DLD1 (cell line): ENCODE data around the gene STXBP4.

ENCODE experiments used
- in situ Hi-C: cut with HindIII; loops from 2 replicates; pipeline ENCODE4 v1.10.0; 2017; ENCODE audit warnings: low sequenced_read_pairs

The STXBP4 gene

DNA sequence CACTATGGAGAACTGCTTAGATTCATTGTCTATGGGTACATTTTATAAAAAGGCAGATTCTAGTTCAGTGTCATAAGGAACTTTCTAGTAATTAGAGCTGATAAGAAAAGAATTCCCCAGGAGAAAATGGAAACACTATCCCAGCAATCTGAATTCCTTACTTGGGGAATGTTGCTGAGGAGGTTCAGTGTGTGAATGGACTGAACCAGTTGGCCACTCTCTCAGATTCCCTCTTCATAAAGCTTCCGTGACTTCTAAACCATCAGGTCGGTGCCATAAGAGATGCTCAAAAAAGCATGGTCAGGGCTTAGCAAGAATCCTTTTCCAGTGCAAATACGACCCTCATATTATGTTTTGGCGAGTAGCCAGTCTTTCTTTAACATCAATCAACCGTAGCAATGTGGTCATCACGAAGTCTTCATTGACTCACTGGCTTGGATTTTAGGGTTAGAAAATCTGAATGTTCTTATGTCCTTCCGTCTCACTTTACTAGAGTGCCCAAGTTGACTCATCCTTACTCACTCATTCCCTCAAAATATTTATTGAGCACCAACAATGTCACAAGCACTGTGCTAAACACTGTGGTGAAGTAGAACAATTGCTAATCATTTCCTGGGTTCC, 193.5 kb downstream of the STXBP4 start:
- in situ Hi-C loops: no loop called here

GRCh38 chr17:55162556-55162946, 194.0 kb downstream of the STXBP4 start:
- in situ Hi-C loops: no loop called here

DNA sequence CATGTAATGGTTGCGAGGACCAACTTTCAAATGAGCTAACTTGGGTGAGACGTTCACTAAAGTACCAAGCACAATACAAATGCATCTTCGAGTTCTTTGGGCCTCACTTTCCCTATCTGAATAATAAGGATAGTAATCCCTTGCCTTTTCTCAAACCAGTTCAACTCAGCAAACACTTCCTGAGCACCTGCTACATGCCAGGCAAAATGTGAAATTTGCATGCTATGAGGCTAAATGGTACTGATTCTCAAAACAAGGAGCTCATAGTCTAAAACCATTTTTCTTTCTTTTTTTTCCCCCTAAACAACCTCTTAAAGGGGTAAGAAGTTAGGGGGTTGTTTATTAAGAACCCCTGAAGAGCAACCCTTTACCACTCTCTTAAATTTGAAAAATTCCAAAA, 194.8 kb downstream of the STXBP4 start:
- in situ Hi-C loops: no loop called here

DNA sequence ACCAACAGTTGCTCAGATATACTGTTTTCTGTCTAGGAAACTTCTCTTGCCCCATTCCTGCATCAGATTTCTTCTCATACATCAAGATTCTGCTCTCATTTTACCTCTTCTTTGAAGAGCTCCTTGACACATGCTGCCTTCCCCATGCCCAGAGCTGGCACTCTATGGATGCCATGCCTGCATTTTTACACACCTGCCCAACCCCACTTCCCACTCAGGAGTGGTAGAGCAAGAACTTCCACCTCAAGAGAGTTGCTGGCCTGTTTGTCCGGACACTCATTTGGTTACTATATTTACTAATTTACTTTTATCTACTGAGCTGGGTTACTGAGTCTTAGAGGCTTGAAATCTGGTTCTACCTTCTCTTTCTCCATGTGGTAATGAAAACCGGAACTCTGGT, 197.9 kb downstream of the STXBP4 start:
- in situ Hi-C loops: no loop called here

- in situ Hi-C loops: no loop called here
Measured at GRCh38 chr17:55167024-55167725, 198.6 kb downstream of the STXBP4 start.

DNA sequence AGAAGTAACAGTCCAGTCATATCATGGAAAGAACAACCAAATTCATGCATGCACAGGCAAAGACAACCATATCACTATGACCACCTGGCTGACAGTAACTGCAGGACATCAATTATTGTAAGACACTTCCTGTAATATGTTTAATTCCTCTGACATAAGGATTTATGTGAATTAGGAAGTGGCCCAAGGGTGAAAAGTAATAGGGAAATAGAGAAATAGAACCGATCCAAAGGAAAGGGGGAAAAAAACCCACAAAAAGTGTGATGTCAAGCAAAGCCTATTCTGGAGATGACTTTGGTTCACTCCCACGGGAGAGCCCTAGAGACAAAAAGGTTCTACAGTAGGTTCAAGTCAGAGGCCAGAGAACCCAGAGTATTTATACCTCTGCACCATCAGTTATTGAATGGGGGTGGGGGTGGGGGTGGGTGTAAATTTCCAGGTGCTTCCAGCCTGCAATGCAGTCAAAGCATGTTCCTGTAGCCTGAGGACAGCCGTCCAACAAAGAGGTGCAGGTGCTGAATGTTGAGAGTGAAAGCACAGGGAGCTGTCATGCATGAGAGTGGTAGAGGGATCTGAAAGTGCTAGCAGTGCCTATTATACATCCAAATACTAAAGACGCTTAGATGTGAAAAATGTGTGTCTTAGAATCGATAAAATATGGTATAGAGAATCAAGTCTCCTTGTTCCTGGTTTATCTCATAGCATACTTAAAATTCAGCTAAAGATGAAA, 200.6 kb downstream of the STXBP4 start:
- in situ Hi-C loops: no loop called here

- in situ Hi-C loops: no loop called here
Measured at GRCh38 chr17:55171634-55172328, 203.2 kb downstream of the STXBP4 start.

DNA sequence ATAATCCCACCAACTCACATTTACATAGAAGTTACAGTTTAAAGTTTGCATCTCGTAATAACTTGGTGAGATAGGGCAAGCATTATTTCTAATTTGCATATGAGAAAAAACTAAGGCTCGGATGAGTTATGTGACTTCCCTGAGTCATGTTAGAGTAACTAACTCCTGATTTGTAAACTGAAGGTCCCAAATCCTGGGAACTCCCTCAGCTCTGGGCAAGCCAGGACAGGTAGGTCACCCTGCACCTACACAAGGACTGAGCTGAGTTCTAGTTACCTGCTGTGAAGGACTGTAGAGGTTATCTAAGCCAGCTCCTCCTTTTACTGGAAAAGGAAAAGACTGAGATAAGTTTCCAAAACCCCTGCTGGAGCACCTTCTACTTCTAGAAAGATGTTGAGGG, 204.0 kb downstream of the STXBP4 start:
- in situ Hi-C loops: no loop called here

DNA sequence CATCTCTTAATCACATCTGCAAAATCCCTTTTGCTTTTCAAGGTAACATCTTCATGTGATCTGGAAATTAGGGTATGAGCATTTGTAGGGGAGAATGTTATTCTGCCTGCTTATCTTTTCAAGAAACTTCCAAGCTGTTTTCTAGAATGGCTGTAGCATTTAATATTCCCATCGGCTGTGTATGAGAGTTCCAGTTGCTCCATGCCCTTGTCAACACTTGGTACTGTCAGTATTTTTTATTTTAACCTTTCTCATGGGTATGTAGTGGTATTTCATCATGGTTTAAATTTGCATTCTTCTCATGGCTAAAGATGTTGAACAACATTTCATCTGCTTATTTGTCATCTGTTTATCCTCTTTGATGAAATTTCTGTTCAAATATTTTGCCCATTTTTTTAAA, 205.6 kb downstream of the STXBP4 start:
- in situ Hi-C loops: no loop called here

DNA sequence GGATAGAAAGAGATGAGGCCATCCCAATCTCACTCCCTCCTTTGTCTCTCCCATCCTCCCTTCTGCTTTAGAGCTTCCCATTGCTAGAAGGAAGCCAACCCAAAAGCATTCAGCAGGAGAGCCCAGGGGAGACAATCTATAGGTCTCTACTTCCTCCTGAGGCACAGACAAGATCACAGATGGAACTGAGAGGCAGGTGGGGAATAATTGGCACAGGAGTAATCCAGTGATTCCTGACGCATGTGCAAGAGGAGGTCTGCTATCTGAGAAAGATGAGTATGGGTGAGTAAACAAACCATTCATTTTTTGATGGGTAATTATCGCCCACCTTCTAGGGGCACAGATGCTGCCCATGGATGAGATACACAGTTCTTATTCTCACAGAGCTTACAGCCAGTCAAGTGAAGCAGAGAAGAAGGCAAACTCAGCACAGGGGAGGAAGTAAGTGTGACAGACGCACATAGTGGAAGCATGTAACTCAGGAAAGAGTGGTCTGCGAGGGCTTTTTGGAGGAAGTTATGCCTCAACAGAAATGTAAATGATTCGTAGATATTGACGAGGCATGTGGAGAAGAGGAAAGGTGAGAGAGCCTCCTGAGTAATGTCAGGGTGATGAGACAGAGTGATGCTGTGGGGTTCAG, 207.3 kb downstream of the STXBP4 start:
- in situ Hi-C loops: no loop called here

- in situ Hi-C loops: no loop called here
Measured at GRCh38 chr17:55177159-55177854, 208.7 kb downstream of the STXBP4 start.

GRCh38 chr17:55177855-55178217, 209.3 kb downstream of the STXBP4 start:
- in situ Hi-C loops: no loop called here

- in situ Hi-C loops: no loop called here
Measured at GRCh38 chr17:55186937-55187770, 218.6 kb downstream of the STXBP4 start.

- in situ Hi-C loops: no loop called here
Measured at GRCh38 chr17:55190748-55191147, 222.2 kb downstream of the STXBP4 start.

DNA sequence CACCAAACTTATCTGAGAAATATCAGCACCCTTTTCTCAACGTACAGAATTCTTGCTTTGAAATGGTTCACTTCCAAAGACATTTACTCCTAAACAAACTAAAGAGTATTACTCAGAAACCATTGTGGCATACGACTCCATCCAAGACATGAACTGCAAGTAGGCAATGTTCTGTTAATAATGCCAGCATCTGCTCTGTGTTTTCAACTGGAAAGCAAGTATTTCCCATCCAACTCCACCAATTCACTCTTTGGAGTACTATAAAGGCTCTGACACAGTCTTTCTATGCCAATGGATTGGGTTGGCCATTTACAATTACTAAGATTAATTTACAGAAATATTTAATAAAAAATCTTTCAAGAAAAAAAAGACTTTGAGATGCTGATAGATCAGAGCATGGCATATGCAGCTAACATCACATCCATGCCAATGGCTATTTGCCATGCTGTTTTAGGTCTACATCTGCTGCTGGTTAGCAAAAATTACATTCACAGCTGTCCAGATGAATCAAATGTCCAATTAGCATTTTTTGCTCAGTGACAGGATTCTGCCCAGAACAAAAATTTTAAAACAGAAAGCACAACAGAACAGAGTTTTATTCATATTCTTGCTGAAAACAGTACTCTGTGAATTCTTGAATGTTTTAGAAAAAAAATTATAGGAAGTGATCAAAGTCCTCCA, 230.3 kb downstream of the STXBP4 start:
- in situ Hi-C loops: no loop called here

- in situ Hi-C loops: no loop called here
Measured at GRCh38 chr17:55200904-55201303, 232.3 kb downstream of the STXBP4 start.

DNA sequence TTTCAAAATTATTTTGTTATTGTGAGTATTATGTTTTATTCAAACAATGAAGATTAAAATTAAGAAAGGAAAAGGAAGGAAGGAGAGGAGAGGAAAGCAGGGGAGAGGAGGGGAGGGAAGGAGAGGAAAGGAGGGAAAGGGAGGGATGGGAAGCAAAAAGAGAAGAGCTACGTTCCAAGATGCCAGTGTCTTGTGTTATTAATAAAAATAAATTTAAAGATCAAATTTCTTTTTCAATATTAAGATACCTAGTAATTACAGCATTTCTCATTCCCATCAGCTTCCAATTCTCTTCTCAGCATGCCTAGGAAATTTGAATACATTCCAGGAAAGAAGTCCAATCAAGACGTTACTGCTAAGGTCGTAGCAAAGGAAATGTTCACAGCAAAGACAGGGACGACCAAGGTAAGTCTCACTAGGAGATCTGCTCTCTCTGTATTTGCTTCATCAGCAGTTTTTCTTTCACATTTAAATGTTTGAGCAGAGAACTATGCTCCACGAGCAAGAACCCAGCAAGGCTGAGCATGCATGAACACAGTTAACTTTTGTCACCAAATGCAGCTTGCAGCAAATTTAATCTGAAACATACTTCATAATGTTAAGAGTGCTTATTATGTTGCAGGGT, 232.9 kb downstream of the STXBP4 start:
- in situ Hi-C loops: no loop called here

DNA sequence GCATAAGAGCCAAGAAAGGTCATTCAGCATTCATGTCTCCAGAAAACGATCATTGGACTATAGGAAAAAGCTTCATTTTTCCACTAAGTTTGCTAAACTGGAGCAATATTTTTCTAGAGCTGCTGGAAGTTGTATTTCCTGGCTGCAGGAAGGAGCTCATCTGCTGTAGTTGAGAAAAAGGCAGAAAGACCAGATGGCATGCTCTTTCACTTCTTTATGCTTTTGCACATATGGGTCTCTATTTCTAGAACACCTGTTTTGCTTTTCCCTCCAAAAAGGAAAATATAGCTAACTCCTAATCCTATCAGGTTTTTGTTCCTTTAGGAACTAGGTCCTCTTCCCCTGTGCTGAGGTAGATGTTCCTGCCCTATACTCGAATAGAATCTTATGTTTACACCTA, 234.3 kb downstream of the STXBP4 start:
- in situ Hi-C loops: no loop called here
